ENCODE measurements around the gene SSPN. TPM values are rescaled to one million over a fixed set of nuclear protein-coding genes. Genes with fewer than 3 reads are reported as not detected.

The SSPN gene
- total RNA-seq, 4 donors from 2014 or later, result 0.99 to 11.3 (median 3.1) TPM

- DNase-seq, result peak; percentile 49
- Histone ChIP-seq H3K4me1 (peaks cover 9 to 50% (median 33%) of the 10 kb centered on the region in 3 donors), H3K36me3 (no peaks in the 10 kb centered on the region), H3K27me3 (no peaks in the 10 kb centered on the region), H3K27ac (peak overlapping the region; percentile 73 to 91 (median 77)), H3K4me3 (no peak overlapping the region), H3K9me3 (no peaks in the 10 kb centered on the region)
- intact Hi-C loops (cut with DNase I), result no loop called here
- TF ChIP-seq POLR2A (IDR thresholded peaks at IDR 0.05), result peak in 2 of 4 donors; percentile 33 to 46
- TF ChIP-seq CTCF (IDR thresholded peaks at IDR 0.05), result no peak
- 29 to 39% methylated on average over 4 to 9 of the region's 13 CpGs for WGBS, 2 donors
Observed at GRCh38 chr12:26274441-26275312, 79.3 kb downstream of the SSPN start.

- TF ChIP-seq CTCF (IDR thresholded peaks at IDR 0.05), result no peak
- no peak for TF ChIP-seq POLR2A (IDR thresholded peaks at IDR 0.05)
- Histone ChIP-seq H3K27ac (peak overlapping the region; percentile 73 to 91 (median 77)), H3K4me1 (peaks cover 9 to 50% (median 33%) of the 10 kb centered on the region in 3 donors), H3K9me3 (no peaks in the 10 kb centered on the region), H3K27me3 (no peaks in the 10 kb centered on the region), H3K36me3 (no peaks in the 10 kb centered on the region), H3K4me3 (no peak overlapping the region)
- DNase-seq, result no peak
- 55 to 80% methylated on average over 8 to 9 of the region's 11 CpGs for WGBS, 2 donors
- intact Hi-C loops (cut with DNase I), result no loop called here
Observed at GRCh38 chr12:26275313-26276131, 80.1 kb downstream of the SSPN start.

GRCh38 chr12:26276709-26277108 lies 81.3 kb downstream of the SSPN start:
- no peak for DNase-seq
- no peak overlapping the region for H3K4me3 ChIP-seq
- no peaks in the 10 kb centered on the region for H3K36me3 ChIP-seq
- H3K27ac ChIP-seq, result no peak overlapping the region
- no peaks in the 10 kb centered on the region for H3K9me3 ChIP-seq
- peaks cover 9 to 42% (median 28%) of the 10 kb centered on the region in 3 donors for H3K4me1 ChIP-seq
- intact Hi-C loops (cut with DNase I), result no loop called here
- H3K27me3 ChIP-seq, result no peaks in the 10 kb centered on the region
- 81 to 88% methylated on average over 2 of the region's 2 CpGs for WGBS, 2 donors
- TF ChIP-seq POLR2A (IDR thresholded peaks at IDR 0.05), result no peak
- TF ChIP-seq CTCF (IDR thresholded peaks at IDR 0.05), result no peak

GRCh38 chr12:26277506-26278246 lies 82.3 kb downstream of the SSPN start:
- intact Hi-C loops (cut with DNase I), result no loop called here
- no peak for DNase-seq
- Histone ChIP-seq H3K4me3 (no peak overlapping the region), H3K36me3 (no peaks in the 10 kb centered on the region), H3K27me3 (no peaks in the 10 kb centered on the region), H3K27ac (peak overlapping the region in 1 of 4 donors; percentile 25), H3K4me1 (peaks cover 9 to 32% (median 21%) of the 10 kb centered on the region in 3 donors), H3K9me3 (no peaks in the 10 kb centered on the region)
- 77 to 80% methylated on average over 14 to 15 of the region's 16 CpGs for WGBS, 2 donors
- TF ChIP-seq CTCF (IDR thresholded peaks at IDR 0.05), result no peak
- TF ChIP-seq POLR2A (IDR thresholded peaks at IDR 0.05), result no peak

Data from esophagus squamous epithelium (tissue), 5 donors.